WTC11 (cell line): ENCODE measurements around the gene RASSF1. TPM values are rescaled to one million over a fixed set of nuclear protein-coding genes. Genes with fewer than 3 reads are reported as not detected.

ENCODE experiments used
- ATAC-seq: fragments of 200-7000 bp; cut with Tn5 transposase; 2 replicates; pipeline ENCODE4 v1.10.0; 2021; ENCODE audit warnings: mild to moderate bottlenecking, moderate library complexity
- CTCF ChIA-PET: fragments of 300-600 bp; sonication (Branson Sonifier 250); formaldehyde crosslinking; loops from one replicate; lab custom pipeline; 2021; ENCODE audit warnings: antibody characterized with exemption; lab: Charles Lee
- POLR2A ChIA-PET: fragments of 350-600 bp; sonication (Branson Sonifier 250); formaldehyde crosslinking; loops from one replicate; lab custom pipeline; 2021; ENCODE audit warnings: antibody characterized with exemption; lab: Charles Lee
- DNase-seq: peaks from one replicate; pipeline ENCODE4 v3.0.0; 2021; ENCODE audit warnings: low spot score
- H3K27ac Mint-ChIP-seq: 2 replicates; pipeline ENCODE4 v1.8.0; 2021; ENCODE audit warnings: mixed read lengths
- H3K27me3 Mint-ChIP-seq: 2 replicates; pipeline ENCODE4 v1.8.0; 2021; ENCODE audit warnings: low read depth, mild to moderate bottlenecking, moderate library complexity, mixed read lengths
- H3K36me3 Mint-ChIP-seq: 2 replicates; pipeline ENCODE4 v1.8.0; 2021; ENCODE audit warnings: mixed read lengths
- H3K4me1 Mint-ChIP-seq: 2 replicates; pipeline ENCODE4 v1.8.0; 2022; ENCODE audit warnings: mixed read lengths
- H3K4me3 Mint-ChIP-seq: 2 replicates; pipeline ENCODE4 v1.8.0; 2021; ENCODE audit warnings: mild to moderate bottlenecking, moderate library complexity, mixed read lengths
- H3K9me3 Mint-ChIP-seq: 2 replicates; pipeline ENCODE4 v1.8.0; 2021; ENCODE audit warnings: mixed read lengths
- ATF2 ChIP-seq: sonication (generic); formaldehyde crosslinking; IDR thresholded peaks from 2 replicates; pipeline ENCODE4 v1.8.1; 2022; ENCODE audit warnings: low read depth, missing genetic modification reagents, borderline replicate concordance
- ATF3 ChIP-seq: sonication (generic); formaldehyde crosslinking; conservative IDR thresholded peaks from 2 replicates; pipeline ENCODE4 v1.8.1; 2022; ENCODE audit warnings: mild to moderate bottlenecking, missing genetic modification reagents
- CDX4 ChIP-seq: fragments of 250-450 bp; sonication (Bioruptor Pico); IDR thresholded peaks from 2 replicates; pipeline ENCODE4 v1.9.0; 2021; ENCODE audit warnings: moderate library complexity, mild to moderate bottlenecking, inconsistent platforms, borderline replicate concordance
- ELF4 ChIP-seq: sonication (generic); formaldehyde crosslinking; IDR thresholded peaks from 2 replicates; pipeline ENCODE4 v1.8.1; 2022; ENCODE audit warnings: low read depth, mild to moderate bottlenecking, moderate library complexity, missing genetic modification reagents
- GABPB1 ChIP-seq: sonication (generic); formaldehyde crosslinking; IDR thresholded peaks from 2 replicates; pipeline ENCODE4 v1.8.1; 2023; ENCODE audit warnings: mild to moderate bottlenecking, missing genetic modification reagents
- JAZF1 ChIP-seq: fragments of 250-450 bp; sonication (Bioruptor Pico); IDR thresholded peaks from 2 replicates; pipeline ENCODE4 v1.9.0; 2021; ENCODE audit warnings: moderate library complexity, mild to moderate bottlenecking, inconsistent platforms
- MAX ChIP-seq: sonication (generic); formaldehyde crosslinking; IDR thresholded peaks from 2 replicates; pipeline ENCODE4 v1.8.0; 2022; ENCODE audit warnings: mild to moderate bottlenecking, missing genetic modification reagents
- MLX ChIP-seq: sonication (generic); formaldehyde crosslinking; IDR thresholded peaks from 2 replicates; pipeline ENCODE4 v1.8.1; 2023; ENCODE audit warnings: mild to moderate bottlenecking, missing genetic modification reagents, moderate library complexity
- NFE2L1 ChIP-seq: sonication (generic); formaldehyde crosslinking; IDR thresholded peaks from 2 replicates; pipeline ENCODE4 v1.8.1; 2023; ENCODE audit warnings: missing genetic modification reagents
- NFYB ChIP-seq: sonication (generic); formaldehyde crosslinking; conservative IDR thresholded peaks from 2 replicates; pipeline ENCODE4 v1.8.0; 2022; ENCODE audit warnings: low read depth, missing genetic modification reagents
- PRRX2 ChIP-seq: fragments of 250-450 bp; sonication (Bioruptor Pico); IDR thresholded peaks from 2 replicates; pipeline ENCODE4 v1.8.0; 2021; ENCODE audit warnings: mild to moderate bottlenecking
- RELA ChIP-seq: sonication (generic); formaldehyde crosslinking; IDR thresholded peaks from 2 replicates; pipeline ENCODE4 v1.8.1; 2022; ENCODE audit warnings: missing genetic modification reagents, mild to moderate bottlenecking, borderline replicate concordance
- TCF7 ChIP-seq: sonication (generic); formaldehyde crosslinking; IDR thresholded peaks from 2 replicates; pipeline ENCODE4 v1.8.0; 2022; ENCODE audit warnings: mild to moderate bottlenecking, low read depth, missing genetic modification reagents, moderate library complexity
- TP53 ChIP-seq: sonication (generic); formaldehyde crosslinking; IDR thresholded peaks from 2 replicates; pipeline ENCODE4 v1.8.1; 2023; ENCODE audit warnings: mild to moderate bottlenecking, missing genetic modification reagents
- ZNF232 ChIP-seq: sonication (generic); formaldehyde crosslinking; IDR thresholded peaks from 2 replicates; pipeline ENCODE4 v1.8.0; 2022; ENCODE audit warnings: mild to moderate bottlenecking, missing genetic modification reagents
- ZNF317 ChIP-seq: sonication (generic); formaldehyde crosslinking; IDR thresholded peaks from 2 replicates; pipeline ENCODE4 v1.8.1; 2023; ENCODE audit warnings: low read depth, mild to moderate bottlenecking, moderate library complexity, missing genetic modification reagents, borderline replicate concordance
- ZNF512 ChIP-seq: sonication (generic); formaldehyde crosslinking; IDR thresholded peaks from 2 replicates; pipeline ENCODE4 v1.8.1; 2022; ENCODE audit warnings: missing genetic modification reagents, borderline replicate concordance
- total RNA-seq: library from RNA; stranded (reverse); gene quantifications from 3 replicates; pipeline ENCODE4 v1.2.3, GENCODE V29; 2021
- TF ChIP-seq, protein P1 (sequence below): fragments of 250-450 bp; sonication (Bioruptor Pico); IDR thresholded peaks from 2 replicates; pipeline ENCODE4 v1.9.0; 2021; ENCODE audit warnings: mild to moderate bottlenecking
- TF ChIP-seq, protein P2 (sequence below): fragments of 250-450 bp; sonication (Bioruptor Pico); conservative IDR thresholded peaks from 2 replicates; pipeline ENCODE4 v1.9.0; 2021; ENCODE audit warnings: mild to moderate bottlenecking
- TF ChIP-seq, protein P3 (sequence below): sonication (generic); formaldehyde crosslinking; IDR thresholded peaks from 2 replicates; pipeline ENCODE4 v1.8.0; 2023; ENCODE audit warnings: missing genetic modification reagents, mild to moderate bottlenecking, borderline replicate concordance

Gene RASSF1
- total RNA-seq, 1 experiment from 2014 or later: 14.5 TPM

- TF ChIP-seq MLX (CRISPR knock-in tag) (0 out of 2 replicates have a peak, but pooled peaks have one; percentile 49), PRRX2 (CRISPR knock-in tag) (no peak), TP53 (CRISPR knock-in tag) (no peak), CDX4 (CRISPR knock-in tag) (no peak), ATF3 (no peak), RELA (CRISPR knock-in tag) (no peak), ELF4 (CRISPR knock-in tag) (no peak), ZNF512 (CRISPR knock-in tag) (no peak), NFE2L1 (peak; percentile 79; the same call in 1 of the 2 replicates)
- TF ChIP-seq, protein P1, sequence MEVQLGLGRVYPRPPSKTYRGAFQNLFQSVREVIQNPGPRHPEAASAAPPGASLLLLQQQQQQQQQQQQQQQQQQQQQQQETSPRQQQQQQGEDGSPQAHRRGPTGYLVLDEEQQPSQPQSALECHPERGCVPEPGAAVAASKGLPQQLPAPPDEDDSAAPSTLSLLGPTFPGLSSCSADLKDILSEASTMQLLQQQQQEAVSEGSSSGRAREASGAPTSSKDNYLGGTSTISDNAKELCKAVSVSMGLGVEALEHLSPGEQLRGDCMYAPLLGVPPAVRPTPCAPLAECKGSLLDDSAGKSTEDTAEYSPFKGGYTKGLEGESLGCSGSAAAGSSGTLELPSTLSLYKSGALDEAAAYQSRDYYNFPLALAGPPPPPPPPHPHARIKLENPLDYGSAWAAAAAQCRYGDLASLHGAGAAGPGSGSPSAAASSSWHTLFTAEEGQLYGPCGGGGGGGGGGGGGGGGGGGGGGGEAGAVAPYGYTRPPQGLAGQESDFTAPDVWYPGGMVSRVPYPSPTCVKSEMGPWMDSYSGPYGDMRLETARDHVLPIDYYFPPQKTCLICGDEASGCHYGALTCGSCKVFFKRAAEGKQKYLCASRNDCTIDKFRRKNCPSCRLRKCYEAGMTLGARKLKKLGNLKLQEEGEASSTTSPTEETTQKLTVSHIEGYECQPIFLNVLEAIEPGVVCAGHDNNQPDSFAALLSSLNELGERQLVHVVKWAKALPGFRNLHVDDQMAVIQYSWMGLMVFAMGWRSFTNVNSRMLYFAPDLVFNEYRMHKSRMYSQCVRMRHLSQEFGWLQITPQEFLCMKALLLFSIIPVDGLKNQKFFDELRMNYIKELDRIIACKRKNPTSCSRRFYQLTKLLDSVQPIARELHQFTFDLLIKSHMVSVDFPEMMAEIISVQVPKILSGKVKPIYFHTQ: no peak
- TF ChIP-seq, protein P2, sequence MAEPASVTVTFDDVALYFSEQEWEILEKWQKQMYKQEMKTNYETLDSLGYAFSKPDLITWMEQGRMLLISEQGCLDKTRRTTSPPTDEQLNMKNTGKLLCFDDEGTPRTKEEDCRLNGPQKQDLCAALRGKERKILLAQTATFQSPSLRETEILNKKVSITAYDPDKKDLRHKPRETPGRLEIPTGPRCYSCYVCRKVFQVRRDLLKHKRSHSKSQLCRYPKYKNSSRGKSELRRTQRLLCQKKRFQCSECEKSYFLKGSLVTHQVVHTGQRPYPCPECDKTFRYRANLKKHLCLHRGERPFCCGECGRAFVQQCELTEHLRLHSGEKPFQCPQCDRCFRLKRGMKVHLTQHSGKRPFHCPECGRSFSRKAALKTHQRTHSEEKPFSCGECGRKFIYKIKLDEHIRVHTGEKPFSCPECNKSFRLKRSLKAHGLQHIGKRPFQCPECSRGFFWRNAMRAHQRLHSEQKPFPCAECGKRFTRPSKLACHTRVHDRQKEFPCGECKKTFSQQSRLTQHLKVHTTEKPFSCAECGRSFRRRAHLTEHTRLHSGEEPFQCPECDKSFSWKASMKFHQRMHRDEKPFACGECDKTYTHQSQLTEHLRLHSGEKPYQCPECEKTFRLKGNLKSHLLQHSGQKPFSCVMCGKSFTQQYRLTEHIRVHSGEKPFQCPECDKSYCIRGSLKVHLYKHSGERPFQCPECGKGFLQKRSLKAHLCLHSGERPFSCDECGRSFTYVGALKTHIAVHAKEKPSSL (CRISPR knock-in tag): no peak
Measured at GRCh38 chr3:50292159-50293078, 48.2 kb downstream of the RASSF1 start, which contains the start of gene IFRD2 (continued).

GRCh38 chr3:50290161-50290641, 50.4 kb downstream of the RASSF1 start:
- peaks cover 21% of the 10 kb centered on the region for H3K36me3 Mint-ChIP-seq
- peaks cover 12% of the 10 kb centered on the region for H3K4me1 Mint-ChIP-seq
- CTCF ChIA-PET: no interaction called here
- DNase-seq (no peak), ATAC-seq (no peak)
- POLR2A ChIA-PET: no interaction called here
- 0 out of 2 replicates have a peak overlapping the region, but pooled peaks have one; percentile 3 for H3K4me3 Mint-ChIP-seq
- H3K27ac Mint-ChIP-seq: no peak overlapping the region
- no peaks in the 10 kb centered on the region for H3K27me3 Mint-ChIP-seq
- no peaks in the 10 kb centered on the region for H3K9me3 Mint-ChIP-seq
- no peak for TF ChIP-seq ZNF232 (CRISPR knock-in tag)
- no peak for TF ChIP-seq NFYB (CRISPR knock-in tag)
- TF ChIP-seq, protein P3, sequence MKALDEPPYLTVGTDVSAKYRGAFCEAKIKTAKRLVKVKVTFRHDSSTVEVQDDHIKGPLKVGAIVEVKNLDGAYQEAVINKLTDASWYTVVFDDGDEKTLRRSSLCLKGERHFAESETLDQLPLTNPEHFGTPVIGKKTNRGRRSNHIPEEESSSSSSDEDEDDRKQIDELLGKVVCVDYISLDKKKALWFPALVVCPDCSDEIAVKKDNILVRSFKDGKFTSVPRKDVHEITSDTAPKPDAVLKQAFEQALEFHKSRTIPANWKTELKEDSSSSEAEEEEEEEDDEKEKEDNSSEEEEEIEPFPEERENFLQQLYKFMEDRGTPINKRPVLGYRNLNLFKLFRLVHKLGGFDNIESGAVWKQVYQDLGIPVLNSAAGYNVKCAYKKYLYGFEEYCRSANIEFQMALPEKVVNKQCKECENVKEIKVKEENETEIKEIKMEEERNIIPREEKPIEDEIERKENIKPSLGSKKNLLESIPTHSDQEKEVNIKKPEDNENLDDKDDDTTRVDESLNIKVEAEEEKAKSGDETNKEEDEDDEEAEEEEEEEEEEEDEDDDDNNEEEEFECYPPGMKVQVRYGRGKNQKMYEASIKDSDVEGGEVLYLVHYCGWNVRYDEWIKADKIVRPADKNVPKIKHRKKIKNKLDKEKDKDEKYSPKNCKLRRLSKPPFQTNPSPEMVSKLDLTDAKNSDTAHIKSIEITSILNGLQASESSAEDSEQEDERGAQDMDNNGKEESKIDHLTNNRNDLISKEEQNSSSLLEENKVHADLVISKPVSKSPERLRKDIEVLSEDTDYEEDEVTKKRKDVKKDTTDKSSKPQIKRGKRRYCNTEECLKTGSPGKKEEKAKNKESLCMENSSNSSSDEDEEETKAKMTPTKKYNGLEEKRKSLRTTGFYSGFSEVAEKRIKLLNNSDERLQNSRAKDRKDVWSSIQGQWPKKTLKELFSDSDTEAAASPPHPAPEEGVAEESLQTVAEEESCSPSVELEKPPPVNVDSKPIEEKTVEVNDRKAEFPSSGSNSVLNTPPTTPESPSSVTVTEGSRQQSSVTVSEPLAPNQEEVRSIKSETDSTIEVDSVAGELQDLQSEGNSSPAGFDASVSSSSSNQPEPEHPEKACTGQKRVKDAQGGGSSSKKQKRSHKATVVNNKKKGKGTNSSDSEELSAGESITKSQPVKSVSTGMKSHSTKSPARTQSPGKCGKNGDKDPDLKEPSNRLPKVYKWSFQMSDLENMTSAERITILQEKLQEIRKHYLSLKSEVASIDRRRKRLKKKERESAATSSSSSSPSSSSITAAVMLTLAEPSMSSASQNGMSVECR (CRISPR knock-in tag): no peak
- no peak for TF ChIP-seq ATF2 (CRISPR knock-in tag)
- no peak for TF ChIP-seq ZNF317 (CRISPR knock-in tag)
- TF ChIP-seq TCF7 (CRISPR knock-in tag): no peak
- TF ChIP-seq JAZF1: no peak
- TF ChIP-seq MAX (CRISPR knock-in tag): no peak
- TF ChIP-seq GABPB1 (CRISPR knock-in tag): no peak
